Glutamatergic neuron (in vitro differentiated cells): ENCODE results near the gene TTC28. TPM values are rescaled to one million over a fixed set of nuclear protein-coding genes. Genes with fewer than 3 reads are reported as not detected.

ENCODE experiments used
- DNase-seq: peaks from one replicate; pipeline ENCODE4 v3.0.0; 2022
- H3K27ac Mint-ChIP-seq: one replicate; pipeline ENCODE4 v1.8.0; 2020; ENCODE audit warnings: mild to moderate bottlenecking, mixed read lengths, inconsistent platforms; ENCODE audit not compliant: unreplicated experiment
- H3K27me3 Mint-ChIP-seq: one replicate; pipeline ENCODE4 v1.8.0; 2020; ENCODE audit warnings: mild to moderate bottlenecking, moderate library complexity, mixed read lengths, inconsistent platforms; ENCODE audit not compliant: unreplicated experiment
- H3K36me3 Mint-ChIP-seq: one replicate; pipeline ENCODE4 v1.8.0; 2020; ENCODE audit warnings: mild to moderate bottlenecking, mixed read lengths, inconsistent platforms; ENCODE audit not compliant: unreplicated experiment
- H3K4me1 Mint-ChIP-seq: one replicate; pipeline ENCODE4 v1.8.0; 2020; ENCODE audit warnings: mild to moderate bottlenecking, low read depth, mixed read lengths, inconsistent platforms; ENCODE audit not compliant: unreplicated experiment
- H3K4me3 Mint-ChIP-seq: one replicate; pipeline ENCODE4 v1.8.0; 2020; ENCODE audit warnings: mild to moderate bottlenecking, mixed read lengths, inconsistent platforms; ENCODE audit not compliant: unreplicated experiment
- H3K9me3 Mint-ChIP-seq: one replicate; pipeline ENCODE4 v1.8.0; 2020; ENCODE audit warnings: mild to moderate bottlenecking, moderate library complexity, mixed read lengths, inconsistent platforms; ENCODE audit not compliant: unreplicated experiment
- CTCF ChIP-seq: fragments of 200-600 bp; sonication (generic); IDR thresholded peaks from one replicate; pipeline ENCODE4 v1.5.0; 2021; ENCODE audit not compliant: partially characterized antibody, unreplicated experiment
- total RNA-seq: library from RNA; stranded (reverse); fragmentation: NEBNext Ultra II Directional; extraction: Animal tissue kit (Norgen Biotek cat#: 25700); gene quantifications from one replicate; pipeline ENCODE4 v1.2.1, GENCODE V29; 2021; ENCODE audit not compliant: unreplicated experiment

The TTC28 gene
- total RNA-seq, 1 donor from 2014 or later = 55.6 TPM

GRCh38 chr22:28413612-28414399 lies 265.8 kb downstream of the TTC28 start:
- H3K4me3 Mint-ChIP-seq = no peak overlapping the region
- H3K27ac Mint-ChIP-seq = no peak overlapping the region
- no peak for DNase-seq
- H3K4me1 Mint-ChIP-seq = peaks cover 9% of the 10 kb centered on the region
- H3K9me3 Mint-ChIP-seq = no peaks in the 10 kb centered on the region
- no peak for TF ChIP-seq CTCF
- no peaks in the 10 kb centered on the region for H3K27me3 Mint-ChIP-seq
- H3K36me3 Mint-ChIP-seq = no peaks in the 10 kb centered on the region

GRCh38 chr22:28412109-28412508 lies 267.5 kb downstream of the TTC28 start:
- H3K36me3 Mint-ChIP-seq = no peaks in the 10 kb centered on the region
- no peak for DNase-seq
- no peak overlapping the region for H3K4me3 Mint-ChIP-seq
- H3K27me3 Mint-ChIP-seq = no peaks in the 10 kb centered on the region
- H3K4me1 Mint-ChIP-seq = peaks cover 9% of the 10 kb centered on the region
- no peak overlapping the region for H3K27ac Mint-ChIP-seq
- no peaks in the 10 kb centered on the region for H3K9me3 Mint-ChIP-seq
- TF ChIP-seq CTCF = no peak

GRCh38 chr22:28411125-28411524 lies 268.5 kb downstream of the TTC28 start:
- Mint-ChIP-seq H3K4me1 (peaks cover 12% of the 10 kb centered on the region), H3K27ac (no peak overlapping the region), H3K27me3 (no peaks in the 10 kb centered on the region), H3K9me3 (no peaks in the 10 kb centered on the region), H3K36me3 (peaks cover 2% of the 10 kb centered on the region), H3K4me3 (no peak overlapping the region)
- no peak for TF ChIP-seq CTCF
- no peak for DNase-seq

DNA sequence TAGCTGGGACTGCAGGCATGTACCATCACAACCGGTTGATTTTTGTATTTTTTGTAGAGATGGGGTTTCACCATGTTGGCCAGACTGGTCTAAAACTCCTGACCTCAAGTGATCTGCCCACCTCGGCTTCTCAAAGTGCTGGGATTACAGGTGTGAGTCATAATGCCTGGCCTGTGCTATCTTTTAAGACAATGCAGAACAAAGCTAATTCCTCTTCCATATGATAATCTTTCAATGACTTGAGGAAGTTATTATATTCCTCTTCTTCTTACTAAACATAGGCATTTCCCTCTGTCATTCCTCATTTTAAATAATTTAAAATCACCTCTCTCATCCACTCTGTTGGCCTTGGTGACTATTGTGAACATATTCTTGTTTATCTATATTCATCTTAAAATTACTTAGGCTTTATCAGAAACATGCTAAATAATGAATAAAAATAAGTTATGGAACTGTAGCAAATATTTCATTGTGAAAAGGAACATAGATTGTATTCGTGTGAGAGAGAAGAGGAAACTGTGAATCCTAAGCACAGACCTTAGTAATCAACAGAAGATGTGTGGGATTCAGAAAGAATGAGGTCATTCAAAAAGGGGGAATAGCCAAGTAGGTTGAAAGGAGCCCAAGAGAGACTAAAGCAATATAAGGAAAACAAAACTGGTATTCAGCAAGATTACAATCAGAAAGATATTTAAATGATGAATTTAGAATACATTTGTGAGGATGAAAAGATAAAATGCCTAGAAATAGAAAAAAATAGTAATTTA lies 269.4 kb downstream of the TTC28 start:
- H3K27me3 Mint-ChIP-seq = peaks cover 3% of the 10 kb centered on the region
- TF ChIP-seq CTCF = no peak
- no peak for DNase-seq
- H3K4me1 Mint-ChIP-seq = peaks cover 14% of the 10 kb centered on the region
- H3K36me3 Mint-ChIP-seq = peaks cover 7% of the 10 kb centered on the region
- H3K4me3 Mint-ChIP-seq = no peak overlapping the region
- no peak overlapping the region for H3K27ac Mint-ChIP-seq
- H3K9me3 Mint-ChIP-seq = no peaks in the 10 kb centered on the region

- no peak overlapping the region for H3K4me3 Mint-ChIP-seq
- no peak for TF ChIP-seq CTCF
- H3K36me3 Mint-ChIP-seq = peaks cover 12% of the 10 kb centered on the region
- DNase-seq = no peak
- H3K27ac Mint-ChIP-seq = no peak overlapping the region
- peaks cover 2% of the 10 kb centered on the region for H3K9me3 Mint-ChIP-seq
- peaks cover 3% of the 10 kb centered on the region for H3K27me3 Mint-ChIP-seq
- peaks cover 7% of the 10 kb centered on the region for H3K4me1 Mint-ChIP-seq
Observed at GRCh38 chr22:28408709-28409108, 270.9 kb downstream of the TTC28 start.
